HG02759 (cell line): ENCODE data around the gene DMRTC1B.
A peak's percentile ranks its signal among the peaks of the same experiment; 100 is the strongest.
"Not testable (repeated sequence)": the region's sequence is repeated elsewhere in the genome, so short reads cannot be mapped to it uniquely, and the experiment has no call there.

Source experiments
- ATAC-seq: cut with Tn5 transposase; IDR thresholded peaks from one replicate; pipeline ENCODE4 v1.9.1; 2021; ENCODE audit warnings: mild to moderate bottlenecking, moderate library complexity; ENCODE audit not compliant: unreplicated experiment

The DMRTC1B gene

GRCh38 chrX:72776653-72777466, at the start of gene DMRTC1B:
Gene DMRTC1B (plus strand): TSS chrX:72776890. CDS start chrX:72845136, 68,246 bp downstream.
- ATAC-seq, result peak; percentile 88

- no peak for ATAC-seq
Measured at GRCh38 chrX:72727846-72728245, 48.8 kb upstream of the DMRTC1B start.

GRCh38 chrX:72733636-72734035, 43.1 kb upstream of the DMRTC1B start:
- not testable (repeated sequence) for ATAC-seq

GRCh38 chrX:72735561-72735960, 41.1 kb upstream of the DMRTC1B start:
- ATAC-seq, result no peak

- ATAC-seq, result not testable (repeated sequence)
Measured at GRCh38 chrX:72745546-72745945, 31.1 kb upstream of the DMRTC1B start.

- ATAC-seq, result not testable (repeated sequence)
Measured at GRCh38 chrX:72748545-72748944, 28.1 kb upstream of the DMRTC1B start.

- ATAC-seq, result not testable (repeated sequence)
Measured at GRCh38 chrX:72760454-72760853, 16.2 kb upstream of the DMRTC1B start.

GRCh38 chrX:72777467-72777790, 739 bp downstream of the DMRTC1B start:
- ATAC-seq, result peak; percentile 75

GRCh38 chrX:72778146-72778545, 1.5 kb downstream of the DMRTC1B start:
- ATAC-seq, result not testable (repeated sequence)

GRCh38 chrX:72782560-72782959, 5.9 kb downstream of the DMRTC1B start, which contains the start of gene FAM236B:
Gene FAM236B (minus strand): TSS chrX:72782660. CDS start chrX:72782560, 100 bp downstream.
- ATAC-seq, result not testable (repeated sequence)

GRCh38 chrX:72783365-72783936, 6.8 kb downstream of the DMRTC1B start:
- not testable (repeated sequence) for ATAC-seq

- not testable (repeated sequence) for ATAC-seq
Measured at GRCh38 chrX:72783964-72784363, 7.3 kb downstream of the DMRTC1B start.

GRCh38 chrX:72788142-72788541, 11.5 kb downstream of the DMRTC1B start:
- ATAC-seq, result not testable (repeated sequence)

GRCh38 chrX:72790390-72790789, 13.7 kb downstream of the DMRTC1B start:
- not testable (repeated sequence) for ATAC-seq

GRCh38 chrX:72808110-72808509, 31.4 kb downstream of the DMRTC1B start, which contains the start of gene FAM236D:
Gene FAM236D (minus strand): TSS chrX:72808210. CDS start chrX:72808110, 100 bp downstream.
- not testable (repeated sequence) for ATAC-seq

GRCh38 chrX:72830701-72831100, 54.0 kb downstream of the DMRTC1B start:
- not testable (repeated sequence) for ATAC-seq

- ATAC-seq, result not testable (repeated sequence)
Measured at GRCh38 chrX:72837532-72837931, 60.8 kb downstream of the DMRTC1B start.

- ATAC-seq, result not testable (repeated sequence)
Measured at GRCh38 chrX:72882898-72883297, 106.2 kb downstream of the DMRTC1B start.

- not testable (repeated sequence) for ATAC-seq
Measured at GRCh38 chrX:72889740-72890139, 113.0 kb downstream of the DMRTC1B start.
